ENCODE measurements around the gene CHD1. TPM values are rescaled to one million over a fixed set of nuclear protein-coding genes. Genes with fewer than 3 reads are reported as not detected.

Gene CHD1
- total RNA-seq, 2 donors from 2014 or later, result 59.1 to 59.5 TPM

DNA sequence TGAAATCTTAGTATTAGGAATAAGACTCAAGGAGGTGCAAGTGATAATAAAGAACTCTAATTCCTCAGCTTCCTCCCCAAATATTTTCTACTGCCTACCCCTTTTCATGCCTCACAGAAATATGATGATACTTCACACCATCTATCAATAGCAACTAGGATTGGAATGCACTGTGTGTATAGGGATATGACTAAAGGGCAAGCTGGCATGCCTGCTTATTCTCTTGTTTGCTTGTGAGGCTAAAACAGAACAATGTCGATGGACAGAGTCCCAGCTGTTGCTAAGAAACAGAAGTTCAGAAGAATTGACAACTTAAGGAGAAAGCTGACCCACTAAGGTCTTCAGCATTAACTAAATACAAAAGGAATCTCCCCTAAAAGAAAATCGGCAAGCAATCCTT is 9.7 kb upstream of the CHD1 start:
- H3K4me1 Mint-ChIP-seq, result peaks cover 16% of the 10 kb centered on the region
- H3K27ac ChIP-seq (ENCODE audit: low read depth, low read length), result peak overlapping the region; percentile 90
- no peak overlapping the region for H3K4me3 Mint-ChIP-seq
- H3K36me3 Mint-ChIP-seq (ENCODE audit: low read depth), result no peaks in the 10 kb centered on the region
- H3K36me3 ChIP-seq (ENCODE audit: control insufficient read depth, insufficient read depth, low read length), result no peaks in the 10 kb centered on the region
- no peaks in the 10 kb centered on the region for H3K27me3 Mint-ChIP-seq (ENCODE audit: insufficient read depth)
- no peak overlapping the region for H3K27ac Mint-ChIP-seq
- H3K27me3 ChIP-seq (ENCODE audit: control insufficient read depth, insufficient read depth, low read length, poor library complexity, severe bottlenecking), result no peaks in the 10 kb centered on the region
- no peak for DNase-seq
- H3K9ac ChIP-seq (ENCODE audit: extremely low read depth, low read length, poor library complexity, severe bottlenecking), result no peak overlapping the region
- no peaks in the 10 kb centered on the region for H3K9me3 Mint-ChIP-seq
- H3K4me1 ChIP-seq (ENCODE audit: control insufficient read depth, insufficient read depth, low read length), result no peaks in the 10 kb centered on the region
- 20 to 81% methylated on average over 1 to 2 of the region's 2 CpGs for WGBS, 2 experiments (ENCODE audit: insufficient coverage in 1 of 2, insufficient read length in 1 of 2)
- no peak overlapping the region for H3K4me3 ChIP-seq (ENCODE audit: low read length)
- TF ChIP-seq, protein P1, sequence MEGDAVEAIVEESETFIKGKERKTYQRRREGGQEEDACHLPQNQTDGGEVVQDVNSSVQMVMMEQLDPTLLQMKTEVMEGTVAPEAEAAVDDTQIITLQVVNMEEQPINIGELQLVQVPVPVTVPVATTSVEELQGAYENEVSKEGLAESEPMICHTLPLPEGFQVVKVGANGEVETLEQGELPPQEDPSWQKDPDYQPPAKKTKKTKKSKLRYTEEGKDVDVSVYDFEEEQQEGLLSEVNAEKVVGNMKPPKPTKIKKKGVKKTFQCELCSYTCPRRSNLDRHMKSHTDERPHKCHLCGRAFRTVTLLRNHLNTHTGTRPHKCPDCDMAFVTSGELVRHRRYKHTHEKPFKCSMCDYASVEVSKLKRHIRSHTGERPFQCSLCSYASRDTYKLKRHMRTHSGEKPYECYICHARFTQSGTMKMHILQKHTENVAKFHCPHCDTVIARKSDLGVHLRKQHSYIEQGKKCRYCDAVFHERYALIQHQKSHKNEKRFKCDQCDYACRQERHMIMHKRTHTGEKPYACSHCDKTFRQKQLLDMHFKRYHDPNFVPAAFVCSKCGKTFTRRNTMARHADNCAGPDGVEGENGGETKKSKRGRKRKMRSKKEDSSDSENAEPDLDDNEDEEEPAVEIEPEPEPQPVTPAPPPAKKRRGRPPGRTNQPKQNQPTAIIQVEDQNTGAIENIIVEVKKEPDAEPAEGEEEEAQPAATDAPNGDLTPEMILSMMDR (conservative IDR thresholded peaks at IDR 0.05), result no peak
- H3K9me3 ChIP-seq (ENCODE audit: control insufficient read depth, low read length), result no peaks in the 10 kb centered on the region

GRCh38 chr5:98936948-98937715 is 8.3 kb upstream of the CHD1 start:
- Mint-ChIP-seq H3K36me3 (ENCODE audit: low read depth) (no peaks in the 10 kb centered on the region), H3K27ac (no peak overlapping the region)
- 88 to 94% methylated on average over 1 to 2 of the region's 3 CpGs for WGBS, 2 experiments (ENCODE audit: insufficient coverage in 1 of 2, insufficient read length in 1 of 2)

DNA sequence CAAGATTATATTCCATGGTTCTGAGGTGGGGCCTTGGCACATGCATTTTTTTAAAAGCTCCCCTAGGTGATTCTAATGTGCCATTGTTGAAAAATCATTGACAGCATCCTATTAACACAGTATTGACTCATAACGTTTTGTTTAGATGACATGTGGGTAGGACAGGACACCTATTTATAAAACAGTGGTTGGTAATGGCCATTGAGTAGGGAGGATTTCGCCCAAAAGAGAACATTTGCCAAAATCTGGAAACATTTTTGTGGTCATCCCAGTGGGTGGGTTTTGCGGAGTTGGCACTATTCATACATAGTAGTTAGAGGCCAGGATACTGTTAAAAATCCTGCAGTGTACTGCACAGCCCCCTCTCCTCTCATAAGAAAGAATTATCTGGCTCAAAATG is 6.4 kb upstream of the CHD1 start:
- Mint-ChIP-seq H3K4me1 (peaks cover 19% of the 10 kb centered on the region), H3K27ac (no peak overlapping the region), H3K9me3 (no peaks in the 10 kb centered on the region), H3K4me3 (no peak overlapping the region), H3K36me3 (ENCODE audit: low read depth) (no peaks in the 10 kb centered on the region), H3K27me3 (ENCODE audit: insufficient read depth) (no peaks in the 10 kb centered on the region)
- WGBS, 2 experiments (ENCODE audit: insufficient coverage in 1 of 2, insufficient read length in 1 of 2), result 86 to 89% methylated on average over 1 to 3 of the region's 3 CpGs
- H3K4me1 ChIP-seq (ENCODE audit: control insufficient read depth, insufficient read depth, low read length), result peaks cover 8% of the 10 kb centered on the region
- H3K9me3 ChIP-seq (ENCODE audit: control insufficient read depth, low read length), result no peaks in the 10 kb centered on the region
- no peak overlapping the region for H3K4me3 ChIP-seq (ENCODE audit: low read length)
- H3K9ac ChIP-seq (ENCODE audit: extremely low read depth, low read length, poor library complexity, severe bottlenecking), result no peak overlapping the region
- H3K27ac ChIP-seq (ENCODE audit: low read depth, low read length), result no peak overlapping the region
- DNase-seq, result no peak
- no peaks in the 10 kb centered on the region for H3K36me3 ChIP-seq (ENCODE audit: control insufficient read depth, insufficient read depth, low read length)
- no peaks in the 10 kb centered on the region for H3K27me3 ChIP-seq (ENCODE audit: control insufficient read depth, insufficient read depth, low read length, poor library complexity, severe bottlenecking)
- TF ChIP-seq, protein P1 (conservative IDR thresholded peaks at IDR 0.05), result no peak

More at GRCh38 chr5:98936948-98937715, 8.3 kb upstream of the CHD1 start:
- no peak for DNase-seq
- Mint-ChIP-seq H3K4me3 (no peak overlapping the region), H3K9me3 (no peaks in the 10 kb centered on the region), H3K27me3 (ENCODE audit: insufficient read depth) (no peaks in the 10 kb centered on the region), H3K4me1 (peaks cover 16% of the 10 kb centered on the region)
- no peak overlapping the region for H3K4me3 ChIP-seq (ENCODE audit: low read length)
- TF ChIP-seq, protein P1 (conservative IDR thresholded peaks at IDR 0.05), result no peak
- no peaks in the 10 kb centered on the region for H3K9me3 ChIP-seq (ENCODE audit: control insufficient read depth, low read length)
- H3K9ac ChIP-seq (ENCODE audit: extremely low read depth, low read length, poor library complexity, severe bottlenecking), result no peak overlapping the region
- no peaks in the 10 kb centered on the region for H3K4me1 ChIP-seq (ENCODE audit: control insufficient read depth, insufficient read depth, low read length)
- no peaks in the 10 kb centered on the region for H3K27me3 ChIP-seq (ENCODE audit: control insufficient read depth, insufficient read depth, low read length, poor library complexity, severe bottlenecking)
- H3K27ac ChIP-seq (ENCODE audit: low read depth, low read length), result no peak overlapping the region
- H3K36me3 ChIP-seq (ENCODE audit: control insufficient read depth, insufficient read depth, low read length), result no peaks in the 10 kb centered on the region
